ENCODE measurements around the gene EPHB1.
"Not testable (repeated sequence)": the region's sequence is repeated elsewhere in the genome, so short reads cannot be mapped to it uniquely, and the experiment has no call there.

The EPHB1 gene

DNA sequence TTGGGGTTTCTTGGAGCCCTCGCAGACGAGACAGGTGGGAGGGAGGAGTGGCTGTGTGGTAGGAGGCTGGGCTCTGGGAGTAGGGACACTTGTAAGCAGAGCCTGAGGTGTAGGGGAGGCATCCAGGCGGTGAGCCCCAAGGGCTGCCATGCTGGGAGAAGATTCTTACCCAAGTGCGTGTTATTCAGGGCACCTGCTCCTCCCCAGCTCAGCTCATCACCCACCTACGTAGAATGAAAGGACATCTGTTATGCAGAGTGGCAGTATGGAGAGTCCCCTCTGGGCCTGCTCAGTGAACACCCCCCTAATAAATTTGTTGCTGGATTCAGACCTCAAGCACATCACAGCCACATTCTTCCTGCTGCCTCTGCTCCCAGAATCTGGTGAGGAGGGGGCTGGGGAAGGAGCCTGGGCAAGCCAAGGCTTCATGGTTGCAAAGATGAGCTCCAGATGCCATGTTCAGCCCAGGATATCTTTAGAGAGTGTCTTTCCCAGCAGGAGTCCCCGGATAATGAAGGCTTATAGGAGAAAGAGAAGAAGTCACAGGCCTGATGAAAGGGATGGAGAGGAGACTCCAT lies 261.8 kb downstream of the EPHB1 start:
- no peak for DNase-seq

DNA sequence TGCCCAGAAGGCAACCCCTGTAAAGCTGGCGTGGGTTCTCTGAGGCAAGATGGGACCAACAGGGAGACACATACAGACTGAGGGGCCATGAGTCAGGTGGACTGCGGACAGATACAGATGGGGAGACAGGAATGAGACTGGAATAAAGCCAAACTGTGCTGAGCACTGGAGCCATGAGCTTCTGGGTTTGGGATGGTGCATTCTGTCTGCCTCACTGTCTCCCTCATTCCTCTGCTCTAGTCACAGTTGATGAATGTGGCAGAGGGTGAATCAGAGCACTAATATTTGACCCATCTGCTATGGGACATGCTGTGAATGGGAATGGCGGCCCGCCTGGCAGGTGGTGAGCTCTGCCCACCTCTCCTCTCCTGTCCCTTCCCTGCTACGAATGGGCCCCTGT lies 262.9 kb downstream of the EPHB1 start:
- DNase-seq = no peak

GRCh38 chr3:135059580-135059979 lies 264.5 kb downstream of the EPHB1 start:
- no peak for DNase-seq

DNA sequence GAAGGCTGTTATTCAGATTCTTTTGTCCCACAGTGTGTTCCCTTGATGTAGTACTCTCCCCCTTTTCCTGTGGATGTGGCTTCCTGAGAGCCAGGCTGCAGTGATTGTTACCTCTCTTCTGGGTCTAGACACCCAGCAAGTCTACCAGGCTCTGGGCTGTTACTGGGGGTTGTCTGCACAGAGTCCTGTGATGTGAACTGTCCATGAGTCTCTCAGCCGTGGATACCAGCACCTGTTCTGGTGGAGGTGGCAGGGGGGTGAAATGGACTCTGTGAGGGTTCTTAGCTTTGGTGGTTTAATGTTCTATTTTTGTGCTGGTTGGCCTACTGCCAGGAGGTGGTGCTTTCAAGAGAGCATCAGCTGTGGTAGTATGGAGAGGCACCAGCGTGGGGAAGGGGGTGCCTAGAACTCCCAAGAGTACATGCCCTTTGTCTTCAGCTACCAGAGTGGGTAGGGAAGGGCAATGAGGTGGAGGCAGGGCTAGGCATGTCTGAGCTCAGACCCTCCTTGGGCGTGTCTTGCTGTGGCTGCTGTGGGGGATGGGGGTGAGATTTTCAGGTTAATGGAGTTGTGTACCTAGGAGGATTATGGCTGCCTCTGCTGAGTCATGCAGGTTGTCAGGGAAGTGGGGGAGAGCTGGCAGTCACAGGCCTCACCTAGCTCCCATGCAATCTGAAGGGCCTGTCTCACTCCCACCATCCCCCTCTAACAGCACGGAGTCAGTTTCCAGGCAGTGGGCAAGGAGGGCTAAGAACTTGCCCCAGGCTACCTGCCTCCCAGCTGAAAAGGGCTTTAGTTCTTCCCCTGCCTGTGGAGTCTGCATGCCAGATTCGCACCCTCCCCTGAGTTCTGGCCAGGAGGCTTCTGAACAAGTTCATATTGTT lies 272.0 kb downstream of the EPHB1 start:
- not testable (repeated sequence) for DNase-seq

- no peak for DNase-seq
Measured at GRCh38 chr3:135068011-135068410, 273.0 kb downstream of the EPHB1 start.

DNA sequence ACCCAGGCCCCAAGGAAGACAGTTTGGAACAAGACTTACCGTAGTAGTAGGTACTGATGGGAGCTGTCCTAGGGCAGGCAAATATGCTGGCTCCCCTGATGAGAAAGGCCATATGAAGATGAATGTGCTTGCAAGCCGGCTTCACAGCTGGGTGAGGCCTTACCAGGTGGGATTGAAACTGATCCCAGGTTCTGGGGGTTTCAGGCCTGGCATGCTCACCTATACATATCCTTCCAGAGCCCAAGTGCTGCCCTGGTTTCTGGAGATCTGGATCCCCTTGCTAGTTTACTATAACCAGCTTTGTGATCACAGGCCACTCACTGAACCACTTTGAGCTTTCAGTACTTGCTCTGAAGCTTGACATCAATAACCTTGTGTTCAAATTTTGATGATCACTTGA lies 274.3 kb downstream of the EPHB1 start:
- no peak for DNase-seq

DNA sequence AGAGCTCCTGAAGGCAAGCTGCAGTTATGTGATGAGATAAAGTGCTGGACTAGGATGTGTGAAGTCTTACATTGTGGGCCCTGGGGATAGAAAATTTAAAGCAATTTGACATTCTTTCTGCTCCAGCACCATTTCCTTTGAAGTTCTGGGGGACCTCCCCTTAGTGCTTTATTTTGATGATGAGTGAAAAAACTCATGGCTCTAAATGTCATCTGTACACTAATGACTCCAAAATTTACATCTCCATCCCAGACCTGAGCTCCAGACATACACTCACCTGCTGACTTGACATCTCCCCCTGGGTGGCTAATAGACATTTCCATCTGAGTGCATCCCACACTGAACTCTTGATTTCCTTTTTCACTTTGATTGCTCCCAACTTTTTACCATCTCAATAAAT lies 276.4 kb downstream of the EPHB1 start:
- no peak for DNase-seq

- DNase-seq = no peak
Measured at GRCh38 chr3:135072431-135072830, 277.4 kb downstream of the EPHB1 start.

DNA sequence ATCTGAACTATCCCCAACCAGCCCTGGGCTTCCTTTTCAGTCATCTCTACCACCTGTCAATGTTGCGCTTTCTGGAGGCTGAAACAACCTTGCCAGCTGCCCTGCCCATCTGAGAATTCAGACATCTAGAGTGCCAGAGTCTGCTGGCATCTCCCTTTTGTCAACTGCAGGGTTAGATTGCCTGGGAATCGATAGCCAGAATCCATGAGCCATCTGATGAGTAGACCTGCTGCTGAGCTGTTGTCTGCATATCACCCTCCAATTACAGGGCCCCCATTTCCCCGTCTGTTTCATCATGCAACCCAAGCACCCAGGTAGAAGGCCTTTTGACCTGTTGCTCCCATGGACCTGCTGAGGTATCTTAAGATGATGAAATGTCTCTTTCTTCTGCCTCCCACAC lies 280.1 kb downstream of the EPHB1 start:
- DNase-seq = no peak

- no peak for DNase-seq
Measured at GRCh38 chr3:135076341-135076740, 281.3 kb downstream of the EPHB1 start.

DNA sequence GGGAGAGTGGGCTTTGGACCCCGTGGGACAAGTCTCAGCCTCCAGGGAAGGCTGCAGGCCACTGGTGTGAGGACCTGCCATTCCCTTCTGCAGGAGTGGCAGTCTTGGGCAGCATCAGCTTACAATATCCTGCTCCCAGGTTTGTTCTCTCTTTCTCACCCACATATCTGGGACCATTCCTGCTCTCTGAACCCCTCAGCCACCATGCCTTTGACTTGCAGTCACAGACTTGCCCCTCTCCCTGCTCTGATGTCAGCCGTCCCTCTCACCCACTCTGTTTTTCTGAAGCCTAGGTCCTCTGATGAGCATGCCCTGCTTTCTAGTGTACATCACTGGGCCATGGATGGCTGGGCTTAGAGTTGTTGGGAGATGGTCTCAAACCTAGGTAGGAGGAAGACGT lies 282.1 kb downstream of the EPHB1 start:
- no peak for DNase-seq

GRCh38 chr3:135078283-135078682 lies 283.2 kb downstream of the EPHB1 start:
- no peak for DNase-seq

DNA sequence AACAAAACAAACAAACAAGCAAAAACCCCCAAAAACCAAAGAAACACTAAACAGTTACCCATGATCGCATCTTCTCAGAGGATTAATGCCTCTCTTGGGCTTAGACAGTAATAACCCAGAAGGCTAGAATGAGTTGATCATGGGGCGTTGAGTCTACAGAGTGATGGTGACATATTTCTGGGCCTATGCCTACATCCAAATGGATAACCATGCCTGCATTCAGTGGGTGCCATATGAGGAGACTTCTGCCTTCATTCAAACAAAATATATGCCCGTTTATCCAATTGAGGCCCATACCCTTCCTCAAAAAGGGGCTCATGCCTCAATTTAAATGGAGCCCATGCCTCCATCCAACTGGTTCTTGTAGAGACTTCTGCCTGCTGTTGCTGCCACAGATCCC lies 284.0 kb downstream of the EPHB1 start:
- no peak for DNase-seq

DNA sequence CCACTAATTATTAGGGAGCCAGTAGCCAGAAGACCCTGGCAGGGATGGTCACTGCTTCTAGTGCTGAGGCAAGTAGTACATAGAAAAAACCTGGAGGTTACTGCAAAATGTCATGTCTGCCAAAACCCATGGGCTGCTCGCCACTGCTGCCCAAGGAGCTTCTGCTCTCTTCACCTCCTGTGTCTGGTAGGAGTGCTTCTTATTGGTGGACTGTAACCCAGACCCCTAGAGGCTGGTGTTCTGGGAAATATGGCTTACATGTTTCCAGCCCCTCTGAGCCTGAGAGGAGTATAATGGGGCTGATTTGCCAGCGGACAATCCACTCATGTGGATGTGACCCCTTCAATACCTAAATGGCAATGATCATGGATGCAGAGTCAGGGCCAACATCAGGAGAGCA lies 286.4 kb downstream of the EPHB1 start:
- DNase-seq = no peak

- DNase-seq = no peak
Measured at GRCh38 chr3:135081856-135082434, 286.9 kb downstream of the EPHB1 start.

DNA sequence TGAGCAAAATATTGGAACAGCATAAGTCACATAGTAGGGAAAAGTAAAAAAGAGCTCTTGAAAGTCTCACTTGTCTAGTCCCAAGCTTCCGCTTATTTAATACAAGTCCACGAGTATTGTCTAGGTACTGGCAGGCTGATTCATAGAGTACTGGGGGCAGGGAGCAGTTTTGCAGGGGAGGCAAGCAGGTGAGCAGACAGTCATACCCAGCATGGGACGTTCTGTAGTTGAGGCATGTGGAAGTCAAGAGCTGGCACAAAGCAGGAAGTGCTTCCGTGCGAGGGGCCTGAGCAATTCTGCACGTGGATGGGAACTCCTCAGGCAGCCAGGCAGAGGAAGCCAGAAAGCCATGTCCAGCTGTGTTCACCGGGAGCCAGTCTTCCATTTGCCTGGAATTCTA lies 287.6 kb downstream of the EPHB1 start:
- DNase-seq = no peak

DNA sequence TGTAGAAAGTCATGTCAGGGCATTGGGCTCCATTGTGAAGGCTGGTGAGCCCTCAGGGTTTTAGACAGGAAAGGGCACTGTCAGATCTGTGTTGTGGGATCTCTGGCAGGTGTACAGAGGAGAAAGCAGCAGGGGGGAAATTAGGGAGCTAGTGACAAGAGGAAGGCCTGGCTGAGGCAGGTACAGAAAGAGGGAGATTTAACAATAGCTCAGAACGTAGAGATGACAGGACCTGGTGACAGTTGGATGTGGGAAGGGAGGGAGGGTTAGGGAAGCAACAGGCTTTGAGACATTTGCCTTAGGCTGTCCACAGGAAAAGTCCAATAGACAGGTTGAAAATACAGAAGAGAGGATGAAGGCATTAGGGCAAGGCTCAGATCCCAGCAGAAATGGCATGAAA lies 288.1 kb downstream of the EPHB1 start:
- DNase-seq = no peak

DNA sequence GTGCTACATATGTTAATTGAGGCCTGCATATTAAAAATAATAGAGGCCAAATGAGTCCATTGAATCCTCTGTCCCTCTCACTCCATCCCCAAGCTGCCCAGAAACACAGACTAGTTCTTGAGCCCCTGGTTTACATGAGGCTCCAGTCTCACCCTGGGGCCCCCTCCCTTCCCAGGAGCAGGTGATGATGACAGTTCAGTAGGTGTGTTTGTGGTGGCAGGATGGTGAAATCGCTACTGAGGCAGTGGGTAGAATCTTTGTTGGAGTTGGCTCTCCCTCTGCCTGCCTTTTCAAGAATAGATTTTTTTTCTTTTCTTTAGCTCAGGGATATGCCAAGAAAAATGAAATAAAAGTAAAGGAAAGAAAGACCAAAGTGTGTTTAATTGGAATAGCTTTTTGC lies 288.7 kb downstream of the EPHB1 start:
- DNase-seq = no peak

- peak; percentile 37 for DNase-seq
Measured at GRCh38 chr3:135084405-135084804, 289.3 kb downstream of the EPHB1 start.

DNA sequence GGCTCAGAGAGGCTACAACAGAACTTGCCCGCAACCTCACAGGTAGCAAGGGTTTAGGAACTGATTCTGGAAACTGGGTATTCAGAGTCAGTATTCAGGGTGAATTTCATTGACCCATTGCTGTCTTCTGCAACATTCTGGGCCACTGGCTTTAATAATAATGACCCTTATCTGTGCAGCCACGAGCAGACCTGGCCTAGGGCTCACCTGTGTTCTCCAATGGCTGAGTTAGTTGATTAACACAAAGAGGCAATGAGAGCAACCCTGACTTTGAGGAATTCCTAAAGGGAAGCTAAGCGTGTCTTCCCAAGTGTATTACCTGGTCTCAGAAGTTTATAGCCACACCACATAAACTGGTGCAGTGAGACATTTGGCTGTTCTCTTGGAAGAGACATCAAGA lies 289.9 kb downstream of the EPHB1 start:
- DNase-seq = no peak

- DNase-seq = no peak
Measured at GRCh38 chr3:135085652-135086436, 290.8 kb downstream of the EPHB1 start.

GRCh38 chr3:135087782-135088181 lies 292.7 kb downstream of the EPHB1 start:
- no peak for DNase-seq

- no peak for DNase-seq
Measured at GRCh38 chr3:135089451-135089850, 294.4 kb downstream of the EPHB1 start.

Data from fibroblast of skin of right quadriceps (primary cell).